ENCODE data around the gene EDN1.

Gene EDN1

GRCh38 chr6:12288211-12288618 is 1.9 kb upstream of the EDN1 start:
- no peak overlapping the region for H3K4me3 ChIP-seq (ENCODE audit: low read depth in 1 of 2, low read length in 2 of 2)
- no peak for ATAC-seq (ENCODE audit: insufficient read depth, low read depth)
- TF ChIP-seq EZH2 (IDR thresholded peaks at IDR 0.05; ENCODE audit: borderline replicate concordance, low read depth, low read length, severe bottlenecking) (no peak), CTCF (IDR thresholded peaks at IDR 0.05; ENCODE audit: borderline replicate concordance, extremely low read depth, low read length, poor library complexity, severe bottlenecking) (no peak)

GRCh38 chr6:12288914-12289313 is 1.2 kb upstream of the EDN1 start:
- H3K4me1 ChIP-seq (ENCODE audit: insufficient read depth, low read length): no peaks in the 10 kb centered on the region
- no peaks in the 10 kb centered on the region for H3K36me3 ChIP-seq (ENCODE audit: insufficient read depth, low read length)
- H4K20me1 ChIP-seq (ENCODE audit: insufficient read depth, low read length): no peaks in the 10 kb centered on the region
- no peaks in the 10 kb centered on the region for H3K79me2 ChIP-seq (ENCODE audit: insufficient read depth, low read length)
- TF ChIP-seq EZH2 (IDR thresholded peaks at IDR 0.05; ENCODE audit: borderline replicate concordance, low read depth, low read length, severe bottlenecking) (no peak), CTCF (IDR thresholded peaks at IDR 0.05; ENCODE audit: borderline replicate concordance, extremely low read depth, low read length, poor library complexity, severe bottlenecking) (no peak)
- ATAC-seq (ENCODE audit: insufficient read depth, low read depth) (no peak), DNase-seq (no peak)
- H3K9ac ChIP-seq (ENCODE audit: low read depth, low read length): no peak overlapping the region
- H3K4me3 ChIP-seq (ENCODE audit: low read depth in 1 of 2, low read length in 2 of 2): no peak overlapping the region
- H3K9me3 ChIP-seq (ENCODE audit: insufficient read depth, low read length, severe bottlenecking): no peaks in the 10 kb centered on the region
- H3K27me3 ChIP-seq (ENCODE audit: insufficient read depth, low read length, poor library complexity): peaks cover 25% of the 10 kb centered on the region
- H3K27ac ChIP-seq (ENCODE audit: low read length): no peak overlapping the region
- no peak overlapping the region for H3K4me2 ChIP-seq (ENCODE audit: insufficient read depth, low read length)
- no peak overlapping the region for H2AFZ ChIP-seq (ENCODE audit: low read depth, low read length)

More at GRCh38 chr6:12288211-12288618, 1.9 kb upstream of the EDN1 start:
- H2AFZ ChIP-seq (ENCODE audit: low read depth, low read length): no peak overlapping the region
- no peaks in the 10 kb centered on the region for H3K4me1 ChIP-seq (ENCODE audit: insufficient read depth, low read length)
- H3K4me2 ChIP-seq (ENCODE audit: insufficient read depth, low read length): no peak overlapping the region
- no peaks in the 10 kb centered on the region for H4K20me1 ChIP-seq (ENCODE audit: insufficient read depth, low read length)
- no peaks in the 10 kb centered on the region for H3K9me3 ChIP-seq (ENCODE audit: insufficient read depth, low read length, severe bottlenecking)
- H3K9ac ChIP-seq (ENCODE audit: low read depth, low read length): no peak overlapping the region
- H3K27me3 ChIP-seq (ENCODE audit: insufficient read depth, low read length, poor library complexity): peaks cover 25% of the 10 kb centered on the region
- DNase-seq: no peak
- no peak overlapping the region for H3K27ac ChIP-seq (ENCODE audit: low read length)
- no peaks in the 10 kb centered on the region for H3K79me2 ChIP-seq (ENCODE audit: insufficient read depth, low read length)
- no peaks in the 10 kb centered on the region for H3K36me3 ChIP-seq (ENCODE audit: insufficient read depth, low read length)

GRCh38 chr6:12289365-12289919 is 719 bp upstream of the EDN1 start:
- H3K36me3 ChIP-seq (ENCODE audit: insufficient read depth, low read length): no peaks in the 10 kb centered on the region
- no peaks in the 10 kb centered on the region for H3K4me1 ChIP-seq (ENCODE audit: insufficient read depth, low read length)
- no peak overlapping the region for H3K4me2 ChIP-seq (ENCODE audit: insufficient read depth, low read length)
- H3K27ac ChIP-seq (ENCODE audit: low read length): no peak overlapping the region
- H3K79me2 ChIP-seq (ENCODE audit: insufficient read depth, low read length): no peaks in the 10 kb centered on the region
- H3K4me3 ChIP-seq (ENCODE audit: low read depth in 1 of 2, low read length in 2 of 2): no peak overlapping the region
- H4K20me1 ChIP-seq (ENCODE audit: insufficient read depth, low read length): no peaks in the 10 kb centered on the region
- H3K27me3 ChIP-seq (ENCODE audit: insufficient read depth, low read length, poor library complexity): peaks cover 25% of the 10 kb centered on the region
- H3K9ac ChIP-seq (ENCODE audit: low read depth, low read length): no peak overlapping the region
- ATAC-seq (ENCODE audit: insufficient read depth, low read depth) (0 out of 3 replicates have a peak, but pooled peaks have one; percentile 39), DNase-seq (peak; percentile 34)
- H3K9me3 ChIP-seq (ENCODE audit: insufficient read depth, low read length, severe bottlenecking): no peaks in the 10 kb centered on the region
- no peak overlapping the region for H2AFZ ChIP-seq (ENCODE audit: low read depth, low read length)
- TF ChIP-seq CTCF (IDR thresholded peaks at IDR 0.05; ENCODE audit: borderline replicate concordance, extremely low read depth, low read length, poor library complexity, severe bottlenecking): peak; percentile 65
- no peak for TF ChIP-seq EZH2 (IDR thresholded peaks at IDR 0.05; ENCODE audit: borderline replicate concordance, low read depth, low read length, severe bottlenecking)

Measured in DND-41 (cell line).